SKM-1 (cell line): ENCODE data around the gene IMMP1L.

ENCODE experiments used
- DNase-seq: peaks from one replicate; lab custom pipeline; 2025; ENCODE audit not compliant: unreplicated experiment; lab: John Stamatoyannopoulos, UW

Gene IMMP1L

DNA sequence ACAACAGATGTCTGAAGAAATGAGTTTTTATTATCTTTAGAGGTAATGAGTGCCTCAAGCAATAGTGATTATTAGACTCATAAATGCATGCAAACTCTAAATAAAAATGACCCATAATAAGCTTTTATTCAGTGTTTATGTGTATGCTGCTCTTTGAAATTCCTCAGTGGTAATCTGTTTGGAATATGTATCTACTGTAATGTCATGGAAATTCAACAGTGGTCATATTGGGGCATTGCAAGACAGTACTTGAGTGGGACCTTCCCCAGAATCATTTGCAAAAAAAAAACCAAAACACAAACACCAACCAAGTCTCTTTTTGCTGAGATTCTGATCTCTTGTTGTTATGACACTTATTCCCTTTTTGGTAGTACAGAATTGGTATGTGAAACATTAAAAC lies 104.8 kb downstream of the IMMP1L start:
- DNase-seq: no peak

GRCh38 chr11:31397239-31397834 lies 112.1 kb downstream of the IMMP1L start:
- no peak for DNase-seq

DNA sequence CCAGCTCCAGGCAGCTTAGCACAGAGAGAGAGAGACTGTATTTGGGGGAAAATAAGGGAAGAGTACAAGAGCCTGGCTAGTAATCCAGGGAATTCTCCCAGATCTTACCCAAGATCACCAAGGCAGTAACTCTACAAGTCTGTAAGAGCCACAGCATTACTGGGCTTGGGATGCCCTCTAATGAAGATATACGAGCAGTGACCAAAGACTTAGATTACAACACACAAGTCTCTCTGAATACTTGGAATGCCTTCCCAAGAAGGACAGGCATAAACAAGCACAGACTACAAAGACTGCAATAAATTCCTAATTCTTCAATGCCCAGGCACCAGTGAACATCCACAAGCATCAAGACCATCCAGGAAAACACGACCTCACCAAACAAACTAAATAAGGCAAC lies 122.0 kb downstream of the IMMP1L start:
- no peak for DNase-seq

- DNase-seq: no peak
Measured at GRCh38 chr11:31383116-31383515, 126.3 kb downstream of the IMMP1L start.
